GM19452 (cell line): ENCODE measurements around the gene NWD2.
A peak's percentile ranks its signal among the peaks of the same experiment; 100 is the strongest.

Experiments used
- ATAC-seq: cut with Tn5 transposase; IDR thresholded peaks from one replicate; pipeline ENCODE4 v1.9.1; 2021; ENCODE audit not compliant: unreplicated experiment

The NWD2 gene

DNA sequence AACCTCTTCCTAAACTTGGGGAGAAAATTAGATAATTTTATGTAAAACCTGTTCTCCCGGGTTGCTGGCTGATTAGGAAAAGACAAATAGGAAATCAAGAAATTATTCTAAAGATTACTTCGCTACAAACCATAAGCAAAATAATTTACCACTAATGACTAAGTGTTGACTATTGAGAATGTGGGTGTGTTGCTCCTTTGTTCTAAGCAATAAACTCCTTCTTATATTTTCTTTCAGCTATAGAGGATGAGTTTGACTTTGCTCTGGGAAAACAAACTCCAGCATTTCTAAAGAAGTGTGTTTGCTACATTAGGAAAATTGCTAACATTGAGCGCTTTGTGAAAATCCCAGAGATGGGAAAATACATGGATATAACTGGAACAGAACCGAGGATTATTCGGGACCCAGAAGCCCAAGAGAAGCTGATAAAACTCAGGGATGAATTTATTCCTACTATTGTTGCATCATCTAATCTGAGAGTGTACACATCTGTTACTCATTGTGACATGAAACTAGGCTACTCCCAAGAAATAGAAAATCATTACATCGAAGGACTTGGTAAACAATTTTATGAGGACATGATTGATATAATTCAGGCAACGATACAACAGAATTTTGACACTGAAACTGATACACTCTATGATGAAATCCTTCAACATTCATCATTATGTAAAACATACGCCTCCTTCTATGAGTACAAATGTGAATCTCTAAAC is 194.2 kb downstream of the NWD2 start:
- no peak for ATAC-seq

DNA sequence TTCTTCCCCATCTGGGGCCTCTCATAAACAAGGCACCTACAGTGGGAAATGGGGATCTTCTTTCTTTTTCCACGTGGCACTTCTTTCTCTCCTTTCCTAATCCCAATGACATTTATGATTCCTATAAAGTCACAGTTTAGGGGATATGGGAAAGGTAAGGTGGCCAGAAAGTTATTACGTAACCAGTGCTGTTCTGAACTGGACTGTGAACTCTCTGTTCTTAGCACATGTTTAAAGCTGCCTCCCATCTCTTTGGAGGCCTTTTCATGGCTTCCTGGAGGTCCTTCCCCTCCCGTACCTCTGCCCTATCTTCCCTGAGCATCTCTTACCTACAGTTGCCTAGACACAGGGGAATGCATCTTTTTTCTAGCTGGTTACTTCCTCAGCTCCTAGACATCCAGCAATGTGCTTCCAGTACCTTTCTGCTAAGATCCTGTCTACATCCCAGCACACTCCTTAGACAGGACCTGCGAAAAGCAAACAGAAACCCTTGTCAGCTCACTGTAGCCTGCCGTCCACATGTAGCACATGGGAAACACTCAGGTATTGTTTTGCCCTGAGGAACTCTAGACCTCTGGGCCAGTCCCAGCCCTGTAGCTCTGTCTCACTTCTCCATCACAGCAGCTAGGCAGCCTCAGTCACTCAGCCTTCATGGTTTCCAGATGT is 195.4 kb downstream of the NWD2 start:
- no peak for ATAC-seq

DNA sequence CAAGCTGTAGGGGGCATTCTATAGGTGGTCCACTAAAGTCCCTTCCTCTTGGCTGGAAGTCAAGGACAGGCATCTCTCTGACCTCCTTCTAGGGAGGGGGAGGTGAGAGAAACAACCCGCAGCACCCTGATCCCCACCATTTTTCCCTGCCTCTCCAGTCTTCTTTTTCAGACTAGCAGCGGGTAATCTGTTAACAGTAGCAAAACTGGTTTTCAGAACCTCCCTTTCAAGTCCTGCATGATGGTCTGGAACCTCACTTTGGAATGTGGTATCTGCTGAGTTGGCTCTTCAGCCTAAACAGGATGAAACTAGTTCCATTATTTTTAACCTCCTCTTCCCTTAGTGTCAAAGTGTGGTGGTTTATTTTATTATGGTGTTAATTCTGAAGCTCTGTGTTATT is 196.0 kb downstream of the NWD2 start:
- no peak for ATAC-seq

DNA sequence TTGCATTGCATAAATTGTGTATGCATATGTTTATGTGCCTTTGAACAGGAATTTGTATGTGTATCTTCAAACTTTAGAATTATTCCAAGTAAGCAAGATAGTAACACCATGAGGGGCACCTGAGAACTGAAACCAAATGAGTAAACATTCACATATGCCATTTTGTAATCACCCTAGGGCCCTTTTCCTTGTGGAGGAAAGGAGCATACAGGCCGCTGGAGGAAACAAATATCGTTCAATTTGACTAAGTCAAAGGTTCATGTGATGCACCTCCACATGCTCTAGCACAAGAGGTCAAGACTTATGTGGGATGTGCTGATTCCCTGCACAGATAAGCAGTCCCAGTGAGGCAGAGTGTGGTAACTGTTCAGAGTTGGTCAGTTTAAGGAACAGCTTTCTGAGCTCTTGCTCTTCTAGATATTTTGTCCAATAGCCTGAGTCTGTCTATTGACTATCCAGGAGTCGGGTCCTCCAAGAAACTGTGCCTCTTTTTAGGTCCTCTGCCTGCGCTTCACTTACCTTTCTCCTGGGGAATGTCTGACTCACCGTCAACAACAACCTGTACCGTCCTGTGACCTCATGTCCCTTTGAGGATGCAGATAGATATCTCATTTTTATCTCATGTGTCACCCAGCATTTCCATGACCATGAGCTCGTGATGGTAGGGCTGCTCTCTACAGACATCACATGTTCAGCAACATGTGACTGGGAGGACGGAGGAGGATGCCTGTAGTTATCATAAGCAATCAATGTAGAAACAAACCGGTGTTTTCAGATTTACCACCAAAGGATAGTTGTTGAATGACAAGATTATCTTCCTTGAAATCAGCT is 196.9 kb downstream of the NWD2 start:
- ATAC-seq: no peak

DNA sequence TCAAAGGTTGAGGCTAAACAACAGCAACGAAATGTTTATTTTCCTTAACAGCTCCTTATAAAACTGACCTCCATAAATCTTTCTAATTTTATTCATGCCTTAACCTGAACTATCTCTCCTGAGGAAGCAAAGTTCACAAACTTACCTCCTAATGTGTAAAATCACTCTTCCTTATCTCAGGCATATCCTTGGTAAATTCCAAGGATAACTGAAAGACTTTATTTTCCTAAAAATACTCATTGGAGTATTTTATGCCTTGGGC is 197.4 kb downstream of the NWD2 start:
- ATAC-seq: no peak

DNA sequence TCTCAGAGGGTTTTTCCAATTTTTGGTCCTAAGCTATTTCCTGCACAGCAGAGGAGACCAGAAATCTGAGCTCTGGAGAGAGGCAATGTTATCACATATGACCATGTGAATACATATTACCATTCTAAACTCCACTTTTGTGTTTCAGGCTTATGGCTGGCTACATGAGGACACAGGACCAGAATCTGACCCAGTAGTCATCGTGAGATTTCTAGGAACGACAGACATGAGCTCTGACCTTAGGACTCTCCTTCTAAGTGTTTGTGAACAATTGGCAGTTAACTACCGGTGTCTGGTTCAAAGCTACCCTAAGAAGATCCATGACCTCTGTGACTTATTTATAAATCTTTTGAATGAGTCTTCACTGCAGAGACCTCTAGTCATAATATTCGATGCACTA is 198.6 kb downstream of the NWD2 start:
- no peak for ATAC-seq

DNA sequence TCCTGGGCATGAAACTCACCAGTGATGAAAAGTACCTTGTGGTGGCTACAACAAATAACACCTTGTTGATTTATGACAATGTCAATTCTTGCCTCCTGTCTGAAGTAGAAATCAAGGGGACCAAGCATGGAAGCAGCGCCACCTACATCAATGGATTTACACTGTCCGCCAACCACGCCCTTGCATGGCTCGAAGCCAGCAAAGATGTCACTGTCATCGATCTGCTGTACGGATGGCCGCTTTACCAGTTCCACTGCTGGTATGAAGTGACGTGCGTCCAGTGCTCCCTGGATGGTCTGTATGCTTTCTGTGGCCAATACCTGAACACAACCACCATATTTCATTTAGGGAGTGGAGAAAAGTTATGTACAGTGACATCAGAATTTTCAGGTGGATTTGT is 200.5 kb downstream of the NWD2 start:
- no peak for ATAC-seq

DNA sequence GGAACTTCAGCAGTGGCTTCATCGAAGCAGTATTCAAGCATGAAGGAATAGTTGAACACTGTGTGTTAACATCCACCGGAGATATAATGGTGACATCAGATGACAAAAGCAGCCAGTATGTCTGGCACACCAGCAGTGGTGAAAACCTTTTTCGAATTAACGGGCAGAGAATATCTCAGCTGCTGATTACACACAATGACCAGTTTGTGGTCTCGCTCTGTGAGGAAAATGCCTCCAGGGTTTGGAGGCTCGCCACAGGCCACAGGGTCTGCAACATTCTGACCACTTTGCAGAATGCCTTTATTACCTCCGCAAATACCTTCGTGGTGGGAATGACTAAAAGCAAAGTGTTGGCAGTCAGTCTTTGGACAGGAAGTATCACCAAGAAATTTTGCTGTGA is 201.5 kb downstream of the NWD2 start:
- no peak for ATAC-seq

DNA sequence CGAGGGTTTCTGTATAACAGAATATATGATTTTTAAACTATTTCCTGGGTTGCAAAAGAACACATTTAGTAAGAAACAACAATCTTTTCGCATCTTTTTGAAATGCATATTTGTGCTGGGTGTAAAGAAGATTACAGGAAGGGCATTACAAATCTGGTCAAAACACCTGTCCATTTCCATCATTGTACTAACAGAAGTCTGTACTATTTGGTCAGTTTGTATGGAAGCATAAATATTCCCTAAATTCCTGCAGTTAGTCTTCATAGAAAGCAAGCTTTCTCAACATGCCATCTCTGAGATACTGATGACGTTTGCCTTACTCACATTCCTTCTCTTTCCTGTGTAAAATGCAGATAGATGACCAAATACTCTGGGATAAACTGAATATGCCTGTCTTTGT is 203.3 kb downstream of the NWD2 start:
- ATAC-seq: no peak

DNA sequence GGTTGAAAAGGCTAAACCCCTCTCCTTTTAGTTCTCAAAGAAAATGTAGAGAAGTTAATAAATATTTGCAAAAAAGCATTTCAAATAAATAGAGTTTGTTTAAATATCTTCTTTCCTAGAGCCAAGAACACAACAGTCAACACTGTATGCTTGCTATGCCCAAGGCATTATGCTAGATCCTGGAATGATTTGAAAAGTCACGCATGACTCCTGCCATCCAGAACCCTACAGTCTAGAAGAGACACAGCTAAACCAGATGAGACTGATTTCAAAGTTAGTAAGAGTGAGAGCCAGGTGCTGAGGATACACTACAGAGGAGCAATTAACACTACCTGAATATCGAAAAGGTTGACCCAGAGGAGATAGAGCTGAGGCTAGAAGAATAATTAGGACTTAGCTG is 205.8 kb downstream of the NWD2 start:
- no peak for ATAC-seq

DNA sequence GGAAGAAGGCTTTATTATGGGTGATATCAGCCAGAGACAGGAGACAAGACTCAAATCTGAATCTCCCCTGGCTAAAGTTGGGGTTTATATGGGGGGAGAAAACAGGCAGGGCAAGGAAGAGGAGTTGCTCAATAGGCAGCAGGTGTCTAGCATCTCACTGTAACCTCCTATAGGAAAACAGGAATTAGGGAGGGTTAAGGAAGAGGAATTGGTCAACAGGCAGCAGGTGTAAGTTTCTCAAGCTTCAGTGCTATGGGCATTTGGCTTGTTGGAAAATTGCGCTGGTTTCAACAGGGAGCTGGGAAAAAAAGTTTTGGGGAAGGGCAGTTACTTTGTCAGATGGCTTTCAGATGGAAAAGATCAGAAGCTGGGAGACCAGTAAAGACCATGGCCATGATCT is 206.4 kb downstream of the NWD2 start:
- no peak for ATAC-seq

DNA sequence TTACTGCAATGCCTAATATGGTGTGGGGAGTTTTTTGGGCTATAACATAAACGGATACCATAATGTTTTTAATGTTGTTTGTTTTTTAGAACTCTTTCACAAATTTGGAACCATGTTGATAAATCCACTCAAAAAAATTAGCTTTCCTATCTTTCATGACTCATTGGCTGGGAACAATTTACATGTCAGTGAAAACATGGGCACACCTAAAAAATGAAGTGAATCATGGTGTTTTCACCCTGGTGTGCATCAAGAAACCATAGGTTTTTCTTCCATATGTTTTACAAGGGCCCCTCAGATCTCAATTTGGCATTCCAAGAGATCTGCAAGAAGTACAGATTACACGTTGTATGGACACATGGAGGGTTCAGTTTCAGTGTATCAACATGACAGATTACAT is 207.1 kb downstream of the NWD2 start:
- no peak for ATAC-seq

DNA sequence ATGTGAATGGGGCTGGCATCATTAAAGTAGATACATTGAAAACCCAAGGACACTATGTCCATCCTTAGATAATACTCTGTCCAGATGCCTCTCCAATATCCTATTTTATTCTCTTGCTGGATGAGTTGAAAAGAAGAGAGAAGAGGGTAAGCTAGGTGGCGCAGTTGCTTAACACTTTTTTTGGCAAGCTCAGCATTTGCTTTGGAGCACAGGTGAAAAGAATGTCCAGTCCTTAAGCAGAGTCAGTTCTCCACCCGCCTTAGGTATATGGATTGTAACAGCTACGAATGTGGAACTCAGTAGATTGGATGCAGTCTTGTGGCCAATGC is 208.4 kb downstream of the NWD2 start:
- ATAC-seq: peak; percentile 60

DNA sequence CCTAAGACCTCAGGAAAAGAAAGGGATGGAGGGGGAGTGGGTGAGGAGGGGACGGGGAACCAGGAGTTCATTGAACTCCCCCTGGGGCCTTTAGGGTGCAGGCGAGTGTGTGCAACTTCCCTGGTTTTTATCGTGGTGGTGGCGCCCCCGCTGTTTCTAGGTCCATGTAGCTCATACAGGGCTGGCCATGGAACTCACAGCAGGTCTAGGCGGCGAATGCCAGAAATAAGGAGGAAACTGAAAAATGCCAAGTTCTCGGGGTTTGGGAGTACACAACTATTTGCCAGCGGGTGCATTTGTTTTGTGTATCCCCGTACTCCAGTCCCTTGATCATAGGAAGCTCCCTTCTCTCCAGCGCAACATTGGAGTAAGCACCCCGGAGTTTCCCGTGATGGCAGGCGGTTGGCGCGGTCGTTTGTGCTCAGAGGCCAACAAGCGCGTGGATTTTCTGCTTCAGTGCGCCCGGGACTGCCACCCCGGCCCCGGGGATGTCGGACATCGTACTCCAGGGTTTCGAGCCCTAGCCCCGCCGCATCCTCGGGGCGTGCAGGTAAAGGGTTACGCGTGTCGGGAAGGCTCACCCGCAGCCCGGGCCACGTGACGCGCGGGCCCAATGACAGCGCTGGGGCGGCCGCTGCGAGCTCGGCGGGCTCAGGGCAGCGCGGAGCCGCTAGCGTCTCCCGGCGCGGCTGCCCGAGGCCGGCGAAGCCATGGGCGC is 208.9 kb downstream of the NWD2 start:
- ATAC-seq: peak; percentile 70

DNA sequence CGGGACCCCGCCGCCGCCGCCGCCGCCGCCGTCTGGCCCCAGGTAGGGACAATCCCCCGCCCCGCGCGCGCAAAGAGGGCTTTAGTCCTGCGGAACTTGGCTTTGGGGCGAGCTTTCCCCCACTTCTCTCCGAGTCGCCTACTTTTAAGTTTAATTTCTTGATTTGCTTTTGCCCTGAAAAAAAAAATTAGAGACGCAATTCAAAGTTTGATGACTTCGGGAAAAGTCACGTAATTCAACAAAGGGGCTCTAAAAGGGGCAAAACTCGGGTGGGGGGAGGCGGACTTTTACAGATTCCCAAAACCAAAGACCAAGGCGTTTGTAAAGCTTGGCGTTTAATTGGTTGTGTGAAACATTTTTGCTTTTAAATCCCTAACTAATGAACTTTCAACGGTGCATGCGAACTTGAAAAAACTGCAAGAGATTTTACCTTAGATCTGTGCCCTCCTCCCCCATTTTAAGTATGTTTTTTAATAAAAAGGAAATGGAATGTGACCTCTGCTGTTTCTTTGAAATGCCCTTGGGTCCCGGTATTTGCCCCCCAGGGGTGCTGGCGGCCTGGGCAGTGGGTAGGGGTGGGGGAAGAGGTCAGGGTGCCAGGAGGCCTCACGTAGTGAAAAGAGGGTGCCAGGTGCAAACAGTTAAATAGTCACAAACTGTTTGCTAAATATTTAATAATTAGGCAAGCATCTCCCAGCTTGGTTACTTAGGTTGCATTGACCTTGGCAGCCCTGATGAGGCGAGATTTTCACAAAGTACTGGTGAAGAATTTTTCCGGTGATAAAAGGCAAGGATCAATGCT is 209.7 kb downstream of the NWD2 start:
- ATAC-seq: no peak

DNA sequence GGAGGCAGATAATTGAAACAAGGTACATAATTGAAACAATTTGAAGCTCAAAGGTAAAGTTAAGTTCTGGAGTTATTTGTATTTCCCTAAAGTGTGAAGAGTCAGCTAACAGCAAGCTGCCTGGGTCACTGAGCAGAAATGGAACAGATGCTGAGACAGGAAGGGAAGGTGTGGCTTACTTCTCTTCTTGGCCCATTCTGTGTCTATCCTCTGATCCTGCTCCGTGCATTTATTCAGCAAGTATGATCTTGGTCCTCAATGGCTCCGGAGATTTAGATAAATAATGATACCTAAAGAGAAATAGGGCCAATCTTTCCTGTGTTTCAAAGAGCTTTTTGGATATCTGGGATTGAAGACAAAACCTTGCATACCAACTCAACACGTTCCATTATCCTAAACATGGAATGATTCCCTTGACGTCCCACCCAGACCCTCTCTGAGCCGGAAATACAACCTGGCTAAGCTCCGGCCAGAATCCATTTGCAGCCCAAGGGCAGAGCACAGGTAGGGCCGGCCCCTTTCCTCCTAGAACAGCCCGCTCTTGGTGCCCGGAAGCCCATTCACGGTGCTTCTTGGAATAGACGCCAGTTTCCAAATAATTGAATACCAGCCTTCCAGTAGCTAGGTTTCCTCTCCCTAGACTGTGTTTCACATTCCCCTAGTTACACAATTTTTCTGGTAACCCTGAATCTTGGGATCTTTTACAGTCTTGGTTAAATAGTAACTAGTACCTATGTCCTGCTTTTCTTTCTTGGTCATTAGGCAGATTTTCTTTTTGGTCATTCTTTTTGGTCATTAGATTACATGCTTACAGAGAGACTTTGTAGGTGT is 211.0 kb downstream of the NWD2 start:
- no peak for ATAC-seq

DNA sequence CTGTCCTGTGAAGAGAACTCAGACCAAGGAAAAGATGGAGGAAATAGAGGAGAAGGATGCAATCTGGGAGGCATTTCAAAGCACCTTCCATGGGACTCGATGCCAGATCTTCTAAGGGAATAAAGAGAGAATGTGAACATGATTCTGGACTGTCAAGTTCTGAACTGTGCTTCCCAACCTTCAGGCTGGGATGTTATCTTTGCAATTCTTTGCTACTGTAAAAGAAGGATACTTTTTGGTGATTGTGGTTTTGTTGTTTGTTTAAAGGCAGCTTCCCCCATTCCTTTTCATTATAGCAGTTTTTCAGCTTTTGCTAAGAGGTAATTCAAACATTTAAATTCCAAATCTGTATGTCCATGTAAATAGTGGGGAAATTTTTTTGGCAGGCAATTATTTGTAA is 217.3 kb downstream of the NWD2 start:
- no peak for ATAC-seq

DNA sequence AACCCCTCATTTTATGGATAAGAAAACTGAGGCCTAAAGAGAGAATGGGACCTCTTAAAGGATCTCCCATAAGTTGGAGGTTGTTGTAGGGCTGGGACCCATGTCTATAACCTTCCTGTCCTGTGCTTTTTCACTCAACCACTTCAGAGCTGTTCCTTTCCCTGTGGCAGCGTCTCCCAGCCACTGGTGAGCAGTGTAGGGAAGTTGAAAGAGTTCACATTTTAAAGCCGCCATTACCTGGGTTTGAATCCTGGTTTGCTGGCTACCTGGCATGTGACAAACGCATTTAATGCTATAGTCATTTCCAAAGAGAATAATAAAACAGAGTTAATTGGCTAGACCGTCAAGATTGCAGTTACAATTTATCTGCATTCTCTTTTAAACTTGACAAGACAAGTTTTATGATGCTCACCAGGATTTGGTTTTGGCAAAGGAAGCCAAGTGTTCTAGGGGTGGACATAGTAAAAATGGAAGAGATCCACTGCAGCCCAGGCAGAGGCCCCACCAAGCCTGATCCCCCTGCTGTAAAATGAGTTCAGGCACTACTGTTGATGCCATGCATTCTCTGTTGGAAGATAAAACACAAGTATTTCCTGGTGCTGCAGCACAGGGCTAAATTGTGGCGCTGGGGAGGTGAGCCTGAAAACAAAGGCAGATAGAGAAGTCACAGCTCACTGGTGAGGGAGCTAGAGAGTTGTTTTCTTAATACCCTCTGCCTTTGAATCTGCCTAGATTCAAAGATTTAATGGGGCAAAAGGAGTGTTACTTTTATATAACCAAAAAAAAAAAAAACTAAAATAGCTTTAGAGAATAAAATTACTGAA is 218.7 kb downstream of the NWD2 start:
- ATAC-seq: no peak

DNA sequence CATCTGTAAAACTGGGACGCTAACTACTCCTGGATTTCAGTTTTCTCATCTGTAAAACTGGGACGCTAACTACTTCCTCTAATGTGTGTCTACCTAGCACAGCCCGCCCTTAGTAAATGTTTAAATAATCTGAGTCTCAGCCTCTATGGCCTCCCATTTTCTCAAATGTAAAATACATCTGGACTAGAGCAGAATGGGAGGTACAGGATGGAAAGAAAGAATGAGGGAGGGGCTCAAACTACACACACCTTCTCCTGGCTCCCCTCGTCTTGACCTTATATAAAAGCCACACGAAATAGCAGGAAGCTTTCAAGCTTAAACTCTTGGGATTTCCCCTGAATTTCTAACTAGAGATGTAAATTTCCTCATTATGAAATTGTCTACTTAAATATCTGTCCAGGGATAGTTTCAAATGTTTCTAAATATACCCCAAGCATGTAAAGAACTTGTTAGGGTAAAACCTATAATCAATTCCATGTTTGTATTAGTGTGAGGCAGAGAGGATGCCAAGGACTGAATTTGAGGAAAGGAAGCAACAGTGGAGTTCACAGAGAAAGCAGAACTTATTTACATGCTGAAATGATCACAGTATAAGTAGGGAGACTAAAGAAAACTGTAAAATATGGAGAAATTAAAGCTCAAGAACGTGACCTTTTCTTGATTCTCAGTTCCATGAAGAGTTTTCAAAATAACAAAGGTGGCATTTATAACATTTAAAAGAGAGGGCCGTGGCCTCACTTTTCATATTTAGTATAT is 220.0 kb downstream of the NWD2 start:
- no peak for ATAC-seq
